ENCODE measurements around the gene BAG2. TPM values are rescaled to one million over a fixed set of nuclear protein-coding genes. Genes with fewer than 3 reads are reported as not detected.

BAG2 gene
- polyA plus RNA-seq (2011; rRNA removed) (29.0 and 43.4 TPM in 2 replicates), polyA minus RNA-seq (2011; rRNA and poly(A)+ RNA removed) (11.1 and 20.5 TPM in 2 replicates)

- no peaks in the 10 kb centered on the region for H3K27me3 ChIP-seq (ENCODE audit: control insufficient read depth, insufficient read depth, low read length)
- H3K9me3 ChIP-seq (ENCODE audit: control insufficient read depth, insufficient read depth, low read length) = no peaks in the 10 kb centered on the region
- peak within 1 kb of the TSS; percentile 86 for H3K4me3 ChIP-seq (ENCODE audit: low read depth, low read length)
- ChIA-PET CTCF (interaction anchor here (1.3 to 2.4 kb wide), 3 partner anchors 143 to 268 kb away, joined by 7 to 9 read pairs (median 8); partner anchors contain the start of gene PRIM2), POLR2A (interaction anchor here (0.9 to 2.0 kb wide), 12 partner anchors 9 to 268 kb away, joined by 3 to 14 read pairs (median 4); partner anchors contain the start of genes BEND6, RAB23 and ZNF451)
- TF ChIP-seq CTCF (IDR thresholded peaks at IDR 0.05; ENCODE audit: low read depth, low read length) = peak; percentile 6
- peak within 1 kb of the TSS; percentile 85 for H3K27ac ChIP-seq (ENCODE audit: low read depth, low read length)
- peak; percentile 75 for DNase-seq (ENCODE audit: low read depth, low spot score)
These were observed at the start of gene BAG2 for GRCh38 chr6:57172136-57173055. BAG2 (plus strand) TSS chr6:57172326; CDS start chr6:57172698, 372 bp downstream.

- Histone ChIP-seq H3K27me3 (ENCODE audit: control insufficient read depth, insufficient read depth, low read length) (no peaks in the 10 kb centered on the region), H3K4me3 (ENCODE audit: low read depth, low read length) (no peak overlapping the region), H3K9me3 (ENCODE audit: control insufficient read depth, insufficient read depth, low read length) (no peaks in the 10 kb centered on the region), H3K27ac (ENCODE audit: low read depth, low read length) (no peak overlapping the region)
- ChIA-PET CTCF (no interaction called here), POLR2A (no interaction called here)
- no peak for DNase-seq (ENCODE audit: low read depth, low spot score)
- no peak for TF ChIP-seq CTCF (IDR thresholded peaks at IDR 0.05; ENCODE audit: low read depth, low read length)
These were observed 49.0 kb upstream of the BAG2 start for GRCh38 chr6:57123111-57123510.

- no peak for DNase-seq (ENCODE audit: low read depth, low spot score)
- POLR2A ChIA-PET = no interaction called here
- CTCF ChIA-PET = no interaction called here
These were observed 44.4 kb upstream of the BAG2 start for GRCh38 chr6:57127763-57128162.

GRCh38 chr6:57130661-57131177 is 41.4 kb upstream of the BAG2 start:
- H3K9me3 ChIP-seq (ENCODE audit: control insufficient read depth, insufficient read depth, low read length) = no peaks in the 10 kb centered on the region
- no peak for DNase-seq (ENCODE audit: low read depth, low spot score)
- TF ChIP-seq CTCF (IDR thresholded peaks at IDR 0.05; ENCODE audit: low read depth, low read length) = peak; percentile 14; the same call in 1 of the 2 replicates
- no peaks in the 10 kb centered on the region for H3K27me3 ChIP-seq (ENCODE audit: control insufficient read depth, insufficient read depth, low read length)
- H3K27ac ChIP-seq (ENCODE audit: low read depth, low read length) = no peak overlapping the region
- H3K4me3 ChIP-seq (ENCODE audit: low read depth, low read length) = no peak overlapping the region
- POLR2A ChIA-PET = no interaction called here
- CTCF ChIA-PET = interaction anchor here (0.6 to 1.8 kb wide), 6 partner anchors 60 to 238 kb away, joined by 3 to 6 read pairs (median 3); no protein-coding TSS in a partner anchor

More at GRCh38 chr6:57127763-57128162, 44.4 kb upstream of the BAG2 start:
- Histone ChIP-seq H3K27me3 (ENCODE audit: control insufficient read depth, insufficient read depth, low read length) (no peaks in the 10 kb centered on the region), H3K4me3 (ENCODE audit: low read depth, low read length) (no peak overlapping the region), H3K9me3 (ENCODE audit: control insufficient read depth, insufficient read depth, low read length) (no peaks in the 10 kb centered on the region), H3K27ac (ENCODE audit: low read depth, low read length) (no peak overlapping the region)
- no peak for TF ChIP-seq CTCF (IDR thresholded peaks at IDR 0.05; ENCODE audit: low read depth, low read length)

Measured in AG04450 (cell line).